Measurements from ENCODE around the gene RABGAP1L.

RABGAP1L gene

GRCh38 chr1:174920093-174920492, 760.8 kb downstream of the RABGAP1L start:
- no peak for DNase-seq (ENCODE audit: low read depth in 2 of 2)

- DNase-seq (ENCODE audit: low read depth in 2 of 2), result no peak
Measured at GRCh38 chr1:174922121-174922520, 762.8 kb downstream of the RABGAP1L start.

GRCh38 chr1:174923820-174924219, 764.5 kb downstream of the RABGAP1L start:
- no peak for DNase-seq (ENCODE audit: low read depth in 2 of 2)

- no peak for DNase-seq (ENCODE audit: low read depth in 2 of 2)
Measured at GRCh38 chr1:174928541-174928940, 769.2 kb downstream of the RABGAP1L start.

- no peak for DNase-seq (ENCODE audit: low read depth in 2 of 2)
Measured at GRCh38 chr1:174931214-174931613, 771.9 kb downstream of the RABGAP1L start.

GRCh38 chr1:174932587-174932986, 773.3 kb downstream of the RABGAP1L start:
- no peak for DNase-seq (ENCODE audit: low read depth in 2 of 2)

- no peak for DNase-seq (ENCODE audit: low read depth in 2 of 2)
Measured at GRCh38 chr1:174935961-174936727, 776.8 kb downstream of the RABGAP1L start.

- DNase-seq (ENCODE audit: low read depth in 2 of 2), result no peak
Measured at GRCh38 chr1:174938281-174939007, 779.1 kb downstream of the RABGAP1L start.

- no peak for DNase-seq (ENCODE audit: low read depth in 2 of 2)
Measured at GRCh38 chr1:174939775-174940545, 780.6 kb downstream of the RABGAP1L start.

- DNase-seq (ENCODE audit: low read depth in 2 of 2), result no peak
Measured at GRCh38 chr1:174940646-174941175, 781.4 kb downstream of the RABGAP1L start.

- DNase-seq (ENCODE audit: low read depth in 2 of 2), result no peak
Measured at GRCh38 chr1:174942547-174943255, 783.4 kb downstream of the RABGAP1L start.

- no peak for DNase-seq (ENCODE audit: low read depth in 2 of 2)
Measured at GRCh38 chr1:174946031-174946430, 786.7 kb downstream of the RABGAP1L start.

- no peak for DNase-seq (ENCODE audit: low read depth in 2 of 2)
Measured at GRCh38 chr1:174949061-174949460, 789.7 kb downstream of the RABGAP1L start.

GRCh38 chr1:174949645-174950044, 790.3 kb downstream of the RABGAP1L start:
- no peak for DNase-seq (ENCODE audit: low read depth in 2 of 2)

GRCh38 chr1:174953285-174954072, 794.2 kb downstream of the RABGAP1L start:
- no peak for DNase-seq (ENCODE audit: low read depth in 2 of 2)

- DNase-seq (ENCODE audit: low read depth in 2 of 2), result no peak
Measured at GRCh38 chr1:174954073-174954460, 794.7 kb downstream of the RABGAP1L start.

GRCh38 chr1:174954671-174955669, 795.6 kb downstream of the RABGAP1L start:
- no peak for DNase-seq (ENCODE audit: low read depth in 2 of 2)

GRCh38 chr1:174956086-174956485, 796.8 kb downstream of the RABGAP1L start:
- DNase-seq (ENCODE audit: low read depth in 2 of 2), result no peak

GRCh38 chr1:174956976-174957375, 797.7 kb downstream of the RABGAP1L start:
- DNase-seq (ENCODE audit: low read depth in 2 of 2), result no peak
